ENCODE results near the gene BTN1A1.
"Not testable (repeated sequence)": the region's sequence is repeated elsewhere in the genome, so short reads cannot be mapped to it uniquely, and the experiment has no call there.

Gene BTN1A1, protein sequence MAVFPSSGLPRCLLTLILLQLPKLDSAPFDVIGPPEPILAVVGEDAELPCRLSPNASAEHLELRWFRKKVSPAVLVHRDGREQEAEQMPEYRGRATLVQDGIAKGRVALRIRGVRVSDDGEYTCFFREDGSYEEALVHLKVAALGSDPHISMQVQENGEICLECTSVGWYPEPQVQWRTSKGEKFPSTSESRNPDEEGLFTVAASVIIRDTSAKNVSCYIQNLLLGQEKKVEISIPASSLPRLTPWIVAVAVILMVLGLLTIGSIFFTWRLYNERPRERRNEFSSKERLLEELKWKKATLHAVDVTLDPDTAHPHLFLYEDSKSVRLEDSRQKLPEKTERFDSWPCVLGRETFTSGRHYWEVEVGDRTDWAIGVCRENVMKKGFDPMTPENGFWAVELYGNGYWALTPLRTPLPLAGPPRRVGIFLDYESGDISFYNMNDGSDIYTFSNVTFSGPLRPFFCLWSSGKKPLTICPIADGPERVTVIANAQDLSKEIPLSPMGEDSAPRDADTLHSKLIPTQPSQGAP

DNA sequence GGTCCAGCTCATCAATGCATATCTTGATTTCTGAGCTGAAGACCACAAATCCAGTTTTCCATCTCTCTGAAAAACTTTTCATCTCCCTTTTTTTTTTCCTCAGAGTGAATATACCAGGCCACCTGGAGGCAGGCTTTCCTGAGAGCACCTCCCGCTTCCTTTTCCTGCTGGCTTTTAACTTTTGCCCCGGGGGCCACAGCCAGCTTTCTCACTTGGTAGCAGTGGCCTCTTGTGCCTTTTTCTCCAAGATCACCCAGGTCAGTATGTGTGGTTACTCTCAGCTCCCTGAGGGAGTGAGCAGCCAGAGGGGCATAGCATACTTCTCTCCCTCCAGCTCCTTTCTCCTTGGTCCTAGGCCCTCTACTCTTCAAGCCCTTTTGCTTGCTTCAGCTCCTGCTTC is at the start of gene BTN1A1:
TSS of gene BTN1A1 (plus strand) at position 202 of the 400 bp plus-strand sequence. CDS start 984 bp downstream, outside the sequence.
- DNase-seq (ENCODE audit: low read depth) = no peak

DNA sequence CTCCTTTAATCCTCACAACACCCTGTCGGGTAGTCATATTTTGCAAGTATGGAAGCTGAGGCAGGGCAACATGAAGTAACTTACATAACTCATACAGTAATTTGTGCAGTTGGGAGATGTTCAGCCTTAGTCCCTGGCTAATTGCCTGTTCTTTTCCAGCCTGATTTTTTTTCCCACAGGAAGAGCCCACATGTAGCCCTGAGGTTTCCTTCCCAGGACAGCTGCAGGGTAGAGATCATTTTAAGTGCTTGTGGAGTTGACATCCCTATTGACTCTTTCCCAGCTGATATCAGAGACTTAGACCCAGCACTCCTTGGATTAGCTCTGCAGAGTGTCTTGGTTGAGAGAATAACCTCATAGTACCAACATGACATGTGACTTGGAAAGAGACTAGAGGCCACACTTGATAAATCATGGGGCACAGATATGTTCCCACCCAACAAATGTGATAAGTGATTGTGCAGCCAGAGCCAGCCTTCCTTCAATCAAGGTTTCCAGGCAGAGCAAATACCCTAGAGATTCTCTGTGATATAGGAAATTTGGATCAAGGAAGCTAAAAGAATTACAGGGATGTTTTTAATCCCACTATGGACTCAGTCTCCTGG is 47.4 kb upstream of the BTN1A1 start:
- DNase-seq (ENCODE audit: low read depth) = no peak

DNA sequence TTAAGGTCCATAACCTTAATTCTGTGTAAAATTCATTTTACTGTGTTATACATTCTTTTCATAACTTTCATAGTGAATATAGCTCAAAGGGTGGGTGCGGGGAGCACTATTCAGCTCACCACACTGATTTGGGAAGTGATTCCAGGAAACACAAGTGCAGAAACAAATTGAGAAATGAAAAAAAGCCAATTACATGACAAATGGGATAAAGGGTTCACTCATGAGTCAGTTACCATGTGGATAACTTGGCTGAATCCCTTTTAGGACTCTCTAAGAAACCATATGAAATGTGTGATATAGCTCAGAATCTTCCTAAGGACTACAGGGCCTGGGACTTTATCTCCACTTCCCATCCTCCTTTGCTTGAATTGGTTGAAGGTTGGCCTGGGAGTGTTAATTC is 45.5 kb upstream of the BTN1A1 start:
- DNase-seq (ENCODE audit: low read depth) = no peak

DNA sequence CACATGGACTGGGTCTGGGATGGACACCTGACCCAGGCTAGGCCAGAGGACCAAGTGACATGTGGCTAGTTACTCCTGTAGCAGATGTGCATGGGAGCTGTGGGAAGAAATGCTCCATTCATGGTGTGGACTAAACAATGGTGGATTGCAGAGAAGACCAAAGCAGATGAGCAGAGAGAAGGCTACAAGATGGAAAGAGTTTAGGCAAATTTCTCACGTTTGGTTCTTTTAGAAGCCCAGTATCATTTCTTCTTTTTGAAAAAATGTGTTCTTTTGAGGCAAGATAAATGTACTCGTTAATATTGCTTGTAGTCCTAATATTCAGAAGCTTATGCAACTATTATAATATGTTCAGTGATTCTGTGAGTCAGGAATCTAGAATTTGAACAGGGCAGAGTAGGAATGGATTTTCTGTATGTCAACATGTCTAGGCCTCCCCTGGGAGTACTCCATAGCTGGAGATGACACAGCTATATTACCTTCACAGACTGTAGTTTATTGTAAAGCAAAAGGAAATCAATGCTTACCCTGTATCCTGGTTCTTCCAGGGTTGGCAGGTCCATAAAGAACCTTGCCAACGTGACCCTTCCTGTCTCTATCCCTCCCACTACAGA is 44.6 kb upstream of the BTN1A1 start:
- no peak for DNase-seq (ENCODE audit: low read depth)

DNA sequence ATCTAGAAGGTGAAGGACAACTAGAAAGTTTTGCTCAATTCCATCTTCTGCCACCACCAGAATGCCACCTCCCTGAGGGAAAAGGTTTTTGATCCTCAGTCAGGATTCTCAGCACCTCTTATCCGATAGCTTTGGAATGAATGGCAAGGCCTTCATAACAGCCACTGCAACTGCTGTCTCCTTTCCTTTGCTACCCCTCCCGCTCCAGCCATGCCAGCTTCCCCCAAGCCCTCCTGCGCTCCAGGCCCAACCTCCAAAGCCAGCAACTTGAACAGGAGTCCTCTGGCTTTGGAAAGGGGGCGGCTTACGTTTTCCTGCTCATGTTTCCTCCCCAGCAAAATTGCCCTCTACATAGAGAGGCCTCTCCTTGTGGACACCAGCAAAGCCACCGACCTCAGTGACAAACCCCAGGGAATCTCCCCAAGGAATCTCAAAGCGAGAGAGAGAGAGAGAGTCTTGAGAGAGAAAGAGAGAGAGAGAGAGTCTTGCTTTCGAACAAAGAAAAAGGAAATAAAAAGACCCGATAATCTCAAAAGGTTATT is 42.8 kb upstream of the BTN1A1 start:
- DNase-seq (ENCODE audit: low read depth) = no peak

DNA sequence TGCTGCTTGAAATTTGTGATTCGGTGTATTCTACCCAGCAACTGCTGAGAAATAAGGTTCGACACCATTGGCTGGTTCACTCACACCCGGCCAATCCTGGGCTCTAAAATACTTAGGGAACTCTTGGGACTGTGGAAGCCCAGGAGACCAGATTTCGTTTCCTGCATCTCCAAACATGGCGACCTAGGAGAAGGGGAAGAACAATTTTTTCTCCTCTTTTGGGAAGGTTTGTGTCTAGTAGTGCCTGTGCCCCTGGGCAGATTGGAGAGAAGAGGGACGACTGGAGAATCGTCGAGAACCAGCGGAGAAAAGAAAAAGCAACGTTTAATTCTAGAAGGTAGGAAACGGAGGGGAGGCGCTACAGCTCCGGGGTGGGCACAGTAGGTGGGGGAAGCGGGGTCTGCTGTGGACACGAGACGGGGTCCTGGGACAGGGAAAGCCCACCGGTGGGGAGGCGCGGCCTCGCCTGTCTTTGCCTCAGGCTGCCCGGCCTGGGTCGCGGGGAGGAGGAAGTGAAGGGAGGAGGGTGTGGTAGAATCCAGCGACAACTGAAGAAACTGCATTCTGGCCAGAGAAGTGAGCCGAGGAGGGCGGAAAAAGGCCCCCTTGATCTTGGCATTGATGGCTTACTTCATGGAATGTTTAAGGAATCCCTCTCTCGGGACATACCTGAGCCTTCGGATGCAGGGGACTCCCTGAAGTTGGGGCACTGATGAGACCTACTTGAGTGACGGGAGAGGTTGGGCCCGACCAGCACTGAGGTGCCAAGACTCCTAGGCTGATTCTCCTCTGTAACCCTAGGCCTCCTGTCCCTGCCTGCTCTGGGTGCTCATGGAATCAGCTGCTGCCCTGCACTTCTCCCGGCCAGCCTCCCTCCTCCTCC is 42.1 kb upstream of the BTN1A1 start, which contains the start of gene BTN2A1:
TSS of gene BTN2A1 (plus strand) at position 150 of the 883 bp plus-strand sequence. CDS start at position 832, 682 bp downstream.
- DNase-seq (ENCODE audit: low read depth) = peak; percentile 86

DNA sequence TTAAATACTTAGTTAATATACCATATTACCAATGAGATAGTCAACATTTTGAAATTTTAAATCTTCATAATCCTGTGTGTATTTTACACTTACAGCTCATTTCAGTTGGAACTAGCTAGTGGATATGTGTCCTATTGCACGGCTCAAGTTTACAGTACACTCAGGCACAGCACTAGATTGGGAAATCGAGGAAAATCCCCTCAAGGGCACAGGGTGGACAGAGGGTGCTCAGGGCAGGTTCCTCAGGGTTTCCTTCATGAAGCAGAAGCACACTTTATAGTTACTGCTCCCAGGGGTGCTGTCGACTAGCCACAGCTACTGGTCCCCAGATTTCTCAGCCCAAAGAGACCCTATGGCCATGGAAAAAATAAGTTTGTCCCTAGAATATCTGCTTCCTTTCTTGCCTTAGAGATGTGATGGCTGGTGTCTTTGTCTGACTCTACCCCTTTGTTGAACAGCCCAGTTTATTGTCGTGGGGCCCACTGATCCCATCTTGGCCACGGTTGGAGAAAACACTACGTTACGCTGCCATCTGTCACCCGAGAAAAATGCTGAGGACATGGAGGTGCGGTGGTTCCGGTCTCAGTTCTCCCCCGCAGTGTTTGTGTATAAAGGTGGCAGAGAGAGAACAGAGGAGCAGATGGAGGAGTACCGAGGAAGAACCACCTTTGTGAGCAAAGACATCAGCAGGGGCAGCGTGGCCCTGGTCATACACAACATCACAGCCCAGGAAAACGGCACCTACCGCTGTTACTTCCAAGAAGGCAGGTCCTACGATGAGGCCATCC is 40.9 kb upstream of the BTN1A1 start:
- DNase-seq (ENCODE audit: low read depth) = no peak

DNA sequence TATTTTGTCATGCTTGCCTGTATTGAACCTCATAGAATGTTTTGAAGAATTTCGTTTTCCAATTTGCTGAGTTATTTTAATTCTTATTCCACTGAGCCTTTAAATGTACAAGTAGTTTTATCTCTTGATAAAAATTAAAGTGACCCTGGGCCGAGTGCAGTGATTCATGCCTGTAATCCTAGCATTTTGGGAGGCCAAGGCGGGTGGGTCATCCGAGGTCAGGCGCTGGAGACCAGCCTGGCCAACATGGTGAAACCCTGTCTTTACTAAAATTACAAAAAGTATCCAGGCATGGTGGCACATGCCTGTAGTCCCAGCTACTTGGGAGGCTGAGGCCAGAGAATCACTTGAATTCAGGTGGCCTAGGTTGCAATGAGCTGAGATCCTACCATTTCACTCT is 38.8 kb upstream of the BTN1A1 start:
- not testable (repeated sequence) for DNase-seq (ENCODE audit: low read depth)

DNA sequence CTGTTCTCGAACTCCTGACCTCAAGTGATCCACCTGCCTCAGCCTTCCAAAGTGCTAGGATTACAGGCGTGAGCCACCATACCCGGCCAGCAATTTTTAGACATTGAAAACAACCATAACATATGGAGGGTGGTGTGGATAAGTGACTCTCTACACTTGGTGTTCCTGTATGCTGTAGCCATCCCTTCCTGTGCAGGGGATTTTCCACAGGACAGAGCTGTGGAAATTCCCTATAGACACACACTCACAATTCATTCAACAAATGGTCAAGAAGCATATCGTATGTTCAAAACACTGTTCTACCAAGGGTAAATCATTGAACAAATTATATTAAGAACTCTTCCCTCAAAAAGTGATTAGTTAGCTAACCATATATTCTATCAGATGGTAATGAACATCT is 36.1 kb upstream of the BTN1A1 start:
- DNase-seq (ENCODE audit: low read depth) = no peak

DNA sequence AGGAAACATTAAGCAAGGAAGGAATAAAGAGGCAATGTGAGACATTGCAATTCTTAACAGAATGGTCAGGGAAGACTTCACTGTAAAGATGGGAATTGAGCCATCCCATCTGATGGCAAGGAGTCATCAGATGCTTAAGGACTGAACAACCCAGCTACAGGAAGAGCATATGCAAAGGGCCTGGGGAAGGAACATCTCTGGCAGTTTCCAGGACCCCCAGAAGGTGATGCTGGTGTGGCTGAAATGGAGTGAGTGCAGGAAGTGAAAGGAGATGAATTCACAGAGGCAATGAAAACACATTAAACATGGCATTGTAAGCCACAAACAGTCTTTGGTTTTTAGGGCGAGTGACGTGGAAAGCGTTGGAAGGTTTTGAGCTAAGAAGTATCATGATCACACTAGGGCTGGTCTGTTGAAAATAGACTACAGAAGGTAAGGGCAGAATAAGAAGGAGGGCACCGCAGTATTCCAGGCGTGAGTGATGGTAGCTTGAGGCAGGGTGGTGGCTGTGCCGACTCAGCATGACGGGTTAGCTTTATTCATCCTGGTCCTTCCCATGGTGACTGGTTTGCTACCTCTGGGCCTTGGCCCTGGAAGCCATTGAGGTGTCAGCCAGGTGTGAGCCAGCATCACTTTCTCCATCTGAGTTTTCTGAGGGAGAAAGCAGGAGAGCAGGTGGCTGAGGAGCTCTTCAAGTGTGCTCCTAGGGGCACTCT is 35.5 kb upstream of the BTN1A1 start:
- DNase-seq (ENCODE audit: low read depth) = no peak

DNA sequence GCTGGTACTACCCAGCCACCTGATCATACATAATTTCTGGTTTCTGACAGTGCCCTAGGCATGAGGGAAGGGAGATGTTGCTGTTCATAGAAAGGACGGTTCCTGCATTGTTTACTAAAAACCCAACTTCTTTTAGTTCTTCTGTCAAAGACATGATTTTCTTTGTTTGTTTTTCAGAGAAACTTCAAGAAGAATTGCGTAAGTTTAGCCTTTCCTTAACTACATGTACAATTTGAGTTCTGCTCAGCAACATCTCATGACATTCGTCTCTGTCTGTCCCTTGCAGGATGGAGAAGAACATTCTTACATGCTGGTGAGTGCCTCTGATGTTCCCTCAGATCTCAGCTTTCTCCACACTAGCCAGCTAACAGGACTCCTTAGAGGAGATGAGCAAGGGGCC is 34.3 kb upstream of the BTN1A1 start:
- DNase-seq (ENCODE audit: low read depth) = no peak

DNA sequence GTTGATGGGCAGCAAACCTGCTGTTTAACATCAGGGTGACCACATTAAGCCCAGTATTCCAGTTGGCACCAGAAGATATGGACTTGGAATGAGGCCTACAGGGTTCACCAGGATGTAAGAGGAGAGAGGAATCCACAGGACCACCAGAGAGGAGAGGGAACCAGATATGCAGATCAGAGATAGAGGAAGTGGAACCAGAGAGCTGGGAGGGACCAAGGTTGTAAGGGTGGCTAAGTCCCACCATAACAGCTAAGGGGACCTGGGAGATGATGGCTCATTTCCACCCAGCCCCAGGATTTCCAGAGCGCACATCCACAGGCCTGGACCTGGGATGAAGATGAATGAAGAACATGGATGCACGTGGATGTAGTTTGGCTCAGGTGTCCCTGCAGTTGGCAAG is 31.3 kb upstream of the BTN1A1 start:
- DNase-seq (ENCODE audit: low read depth) = no peak

DNA sequence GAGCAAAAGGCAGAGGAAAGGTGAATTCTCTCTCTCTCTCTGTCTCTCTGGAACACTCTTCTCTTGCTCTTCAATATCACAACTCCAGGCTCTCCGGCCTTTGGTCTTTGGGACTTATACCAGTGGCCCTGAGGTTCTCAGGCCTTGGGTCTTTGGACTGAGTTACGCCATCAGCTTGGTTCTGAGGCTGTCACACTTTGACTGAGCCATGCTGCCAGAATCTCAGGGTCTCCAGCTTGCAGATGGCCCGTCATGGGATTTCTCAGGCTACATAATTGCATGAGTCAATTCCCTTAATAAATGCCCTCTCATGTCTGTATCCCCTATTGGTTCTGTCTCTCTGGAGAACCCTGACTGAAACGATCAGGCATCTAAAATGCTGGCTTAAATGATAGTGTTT is 29.5 kb upstream of the BTN1A1 start:
- DNase-seq (ENCODE audit: low read depth) = no peak

DNA sequence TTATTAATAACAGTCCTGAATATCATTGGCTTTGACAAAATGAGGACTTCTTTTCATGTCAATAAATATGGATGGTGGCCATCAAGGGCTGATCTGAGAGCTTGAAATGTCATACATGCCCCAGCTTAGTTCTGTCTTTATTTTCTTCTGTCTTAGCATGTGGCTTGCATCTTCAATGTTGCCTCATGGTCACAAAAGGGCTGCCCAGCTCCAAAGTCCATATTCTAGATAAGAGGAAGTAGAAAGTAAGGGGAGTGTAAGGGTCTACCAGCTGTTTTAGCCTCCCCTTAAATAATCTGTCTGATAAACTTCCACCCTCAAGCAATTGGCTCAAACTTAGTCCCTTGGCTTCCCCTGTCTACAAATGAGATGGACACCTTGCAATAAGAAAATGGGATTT is 28.1 kb upstream of the BTN1A1 start:
- no peak for DNase-seq (ENCODE audit: low read depth)

DNA sequence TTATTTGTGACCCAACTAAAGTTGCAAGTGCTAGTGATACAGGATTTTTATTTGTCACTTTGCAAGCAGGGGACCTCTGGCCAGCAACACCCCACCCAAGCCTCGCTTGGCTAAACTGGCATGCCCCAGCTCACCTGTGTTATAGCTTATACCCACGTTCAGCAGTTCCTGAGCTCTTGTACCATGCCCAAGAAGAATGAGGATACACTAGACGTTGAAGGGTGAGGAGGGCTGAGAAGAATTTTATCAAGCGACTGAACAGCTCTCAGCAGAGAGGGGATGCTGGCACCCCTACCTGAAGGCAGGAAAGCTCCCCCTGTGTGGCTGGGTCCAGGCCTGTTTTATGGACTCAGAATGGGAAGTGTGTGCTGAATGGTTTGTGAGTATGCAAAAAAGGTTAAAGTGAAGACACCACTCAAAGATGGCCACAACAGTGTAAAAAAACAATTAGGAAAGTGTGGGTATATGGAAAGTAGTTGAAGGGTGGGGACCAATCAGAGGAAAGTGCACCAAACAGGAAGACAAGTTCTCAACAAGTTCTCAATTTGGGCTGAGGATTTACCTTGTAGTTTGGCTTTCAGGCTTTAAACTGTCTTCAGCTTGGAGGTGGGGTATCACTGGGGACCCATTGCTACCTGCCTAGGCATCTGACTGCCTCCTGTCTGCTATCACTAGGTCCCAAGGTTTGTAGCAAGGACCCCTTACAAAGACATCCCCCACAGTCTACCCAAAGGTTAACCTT is 27.4 kb upstream of the BTN1A1 start:
- no peak for DNase-seq (ENCODE audit: low read depth)

DNA sequence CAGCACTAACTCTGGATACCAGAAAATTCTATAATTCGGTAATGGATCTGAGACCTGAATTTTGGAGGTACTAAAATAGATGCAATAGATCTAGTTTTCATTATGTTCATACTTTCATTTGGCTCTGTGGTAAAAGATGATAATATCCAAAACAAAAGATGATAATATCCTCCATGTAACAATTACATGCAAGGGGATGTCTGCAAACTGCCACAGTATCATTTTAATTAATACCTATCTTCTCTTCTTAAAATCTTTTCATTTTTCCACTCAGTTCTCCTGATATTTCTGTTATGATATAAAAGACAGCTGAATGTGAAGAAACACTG is 26.7 kb upstream of the BTN1A1 start:
- no peak for DNase-seq (ENCODE audit: low read depth)

DNA sequence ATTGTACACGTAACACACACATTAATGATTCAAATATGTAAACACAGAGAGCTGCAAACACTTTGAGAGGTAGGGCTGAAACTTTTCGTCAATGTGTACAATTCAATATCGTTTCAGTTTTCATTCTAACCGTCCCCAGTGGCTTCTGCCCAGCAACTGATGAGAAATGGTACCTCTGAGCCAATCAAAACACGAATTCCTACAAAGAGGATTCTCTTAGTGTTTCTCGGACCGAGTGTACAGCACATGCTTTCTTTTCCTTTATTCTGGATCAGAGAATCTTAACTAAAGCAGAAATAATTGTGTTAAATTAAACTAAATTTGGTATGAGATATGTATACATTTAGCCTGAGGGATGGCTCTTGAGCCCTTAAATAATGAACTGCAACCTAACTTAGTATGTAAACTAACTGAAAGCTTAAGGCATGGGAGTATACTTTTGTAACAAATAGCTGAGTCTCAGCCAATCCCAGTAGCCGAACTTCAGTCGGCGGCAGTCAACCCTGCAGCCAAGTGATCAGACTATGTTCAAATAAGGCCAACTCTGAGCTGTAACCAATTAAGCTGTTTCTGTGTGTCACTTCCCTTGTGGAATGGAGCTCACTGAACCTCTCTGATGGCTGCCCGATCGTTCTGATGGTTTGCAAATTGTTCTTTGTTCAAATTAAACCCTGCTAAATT is 26.2 kb upstream of the BTN1A1 start:
- DNase-seq (ENCODE audit: low read depth) = peak; percentile 88

DNA sequence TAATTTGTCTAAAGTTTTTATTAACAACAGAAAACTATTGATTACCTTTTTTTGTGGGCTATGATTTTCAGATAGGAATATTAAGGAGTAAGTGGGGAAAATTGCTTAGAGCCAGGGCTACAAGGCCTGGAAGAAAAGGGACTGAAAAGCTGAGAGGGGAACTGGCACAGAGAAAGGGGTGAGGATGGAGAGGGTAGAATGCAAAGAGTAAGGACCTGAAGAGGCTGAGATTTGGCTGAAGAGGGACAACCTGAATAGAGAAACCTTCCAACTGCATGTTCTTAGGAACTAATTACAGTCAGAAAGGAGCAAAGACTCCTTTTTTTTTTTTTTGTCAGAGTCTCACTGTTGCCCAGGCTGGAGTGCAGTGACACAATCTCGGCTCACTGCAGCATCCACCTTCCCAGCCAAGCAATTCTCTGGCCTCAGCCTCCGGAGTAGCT is 25.6 kb upstream of the BTN1A1 start:
- no peak for DNase-seq (ENCODE audit: low read depth)

All from GM04504 (cell line).